ENCODE measurements around the gene ROGDI. TPM values are rescaled to one million over a fixed set of nuclear protein-coding genes. Genes with fewer than 3 reads are reported as not detected.

ROGDI gene
- total and polyA plus RNA-seq, 4 donors, result 14.0 to 28.1 (median 17.4) TPM

DNA sequence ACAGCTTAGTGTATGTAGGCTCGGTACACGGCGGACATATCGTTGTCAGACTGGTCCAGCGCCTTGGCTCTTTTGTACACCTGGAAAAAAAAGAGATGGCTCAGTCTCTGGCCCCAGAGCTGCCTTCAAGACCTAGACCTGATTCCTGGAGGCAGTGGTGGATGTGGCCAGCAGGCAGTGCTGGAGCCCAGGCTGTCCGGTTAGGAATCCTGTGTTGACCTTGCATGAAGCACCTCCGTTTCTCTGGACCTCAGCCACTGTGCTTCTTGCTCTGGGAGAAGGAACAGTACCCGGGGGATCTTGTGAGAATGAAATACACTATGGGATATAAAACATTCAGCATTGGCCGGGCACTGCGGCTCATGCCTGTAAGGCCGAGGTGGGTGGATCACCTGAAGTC lies 2.8 kb upstream of the ROGDI start (continued):
- no peak for TF ChIP-seq ZBTB33 (IDR thresholded peaks at IDR 0.05)
- TF ChIP-seq HNF4A (conservative IDR thresholded peaks at IDR 0.05), result no peak

GRCh38 chr16:4803898-4804762 lies 1.7 kb upstream of the ROGDI start:
- no peak overlapping the region for H3K27ac ChIP-seq (ENCODE audit: low read depth in 1 of 2, low read length in 2 of 2)
- no peak overlapping the region for H3K4me3 ChIP-seq (ENCODE audit: low read depth in 1 of 3, low read length in 3 of 3)
- 86% methylated on average over 26 of the region's 26 CpGs for WGBS
- TF ChIP-seq TAF1 (conservative IDR thresholded peaks at IDR 0.05) (no peak), RAD21 (IDR thresholded peaks at IDR 0.05) (no peak), ZBTB33 (IDR thresholded peaks at IDR 0.05) (no peak), EGR1 (IDR thresholded peaks at IDR 0.05; ENCODE audit: low read depth in 2 of 2) (no peak), RXRA (IDR thresholded peaks at IDR 0.05) (no peak), SP1 (IDR thresholded peaks at IDR 0.05) (no peak), CTCF (IDR thresholded peaks at IDR 0.05; ENCODE audit: low read depth, low read length, missing input control) (no peak), NR2F2 (IDR thresholded peaks at IDR 0.05) (no peak), MAX (IDR thresholded peaks at IDR 0.05) (no peak), FOXA1 (IDR thresholded peaks at IDR 0.05) (no peak), HNF4G (IDR thresholded peaks at IDR 0.05) (no peak), FOXA2 (IDR thresholded peaks at IDR 0.05) (no peak), HNF4A (conservative IDR thresholded peaks at IDR 0.05) (no peak), JUND (IDR thresholded peaks at IDR 0.05) (no peak), ATF3 (IDR thresholded peaks at IDR 0.05) (no peak), YY1 (IDR thresholded peaks at IDR 0.05) (no peak), GABPA (IDR thresholded peaks at IDR 0.05 in 1 of 2, conservative IDR thresholded peaks at IDR 0.05 in 1 of 2) (no peak)
- TF ChIP-seq, protein P1, sequence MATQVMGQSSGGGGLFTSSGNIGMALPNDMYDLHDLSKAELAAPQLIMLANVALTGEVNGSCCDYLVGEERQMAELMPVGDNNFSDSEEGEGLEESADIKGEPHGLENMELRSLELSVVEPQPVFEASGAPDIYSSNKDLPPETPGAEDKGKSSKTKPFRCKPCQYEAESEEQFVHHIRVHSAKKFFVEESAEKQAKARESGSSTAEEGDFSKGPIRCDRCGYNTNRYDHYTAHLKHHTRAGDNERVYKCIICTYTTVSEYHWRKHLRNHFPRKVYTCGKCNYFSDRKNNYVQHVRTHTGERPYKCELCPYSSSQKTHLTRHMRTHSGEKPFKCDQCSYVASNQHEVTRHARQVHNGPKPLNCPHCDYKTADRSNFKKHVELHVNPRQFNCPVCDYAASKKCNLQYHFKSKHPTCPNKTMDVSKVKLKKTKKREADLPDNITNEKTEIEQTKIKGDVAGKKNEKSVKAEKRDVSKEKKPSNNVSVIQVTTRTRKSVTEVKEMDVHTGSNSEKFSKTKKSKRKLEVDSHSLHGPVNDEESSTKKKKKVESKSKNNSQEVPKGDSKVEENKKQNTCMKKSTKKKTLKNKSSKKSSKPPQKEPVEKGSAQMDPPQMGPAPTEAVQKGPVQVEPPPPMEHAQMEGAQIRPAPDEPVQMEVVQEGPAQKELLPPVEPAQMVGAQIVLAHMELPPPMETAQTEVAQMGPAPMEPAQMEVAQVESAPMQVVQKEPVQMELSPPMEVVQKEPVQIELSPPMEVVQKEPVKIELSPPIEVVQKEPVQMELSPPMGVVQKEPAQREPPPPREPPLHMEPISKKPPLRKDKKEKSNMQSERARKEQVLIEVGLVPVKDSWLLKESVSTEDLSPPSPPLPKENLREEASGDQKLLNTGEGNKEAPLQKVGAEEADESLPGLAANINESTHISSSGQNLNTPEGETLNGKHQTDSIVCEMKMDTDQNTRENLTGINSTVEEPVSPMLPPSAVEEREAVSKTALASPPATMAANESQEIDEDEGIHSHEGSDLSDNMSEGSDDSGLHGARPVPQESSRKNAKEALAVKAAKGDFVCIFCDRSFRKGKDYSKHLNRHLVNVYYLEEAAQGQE (IDR thresholded peaks at IDR 0.05), result no peak
- peaks cover 0 to 37% (median 11%) of the 10 kb centered on the region in 4 donors for H3K4me1 ChIP-seq (ENCODE audit: control insufficient read depth in 4 of 4, insufficient read depth in 4 of 4, low read length in 3 of 4)
- H3K27me3 ChIP-seq (ENCODE audit: control insufficient read depth in 4 of 4, insufficient read depth in 4 of 4, low read length in 3 of 4), result no peaks in the 10 kb centered on the region
- DNase-seq (ENCODE audit: low spot score), result no peak
- no peak overlapping the region for H3K9ac ChIP-seq (ENCODE audit: low read depth in 1 of 2, low read length in 2 of 2)
- no peaks in the 10 kb centered on the region for H3K9me3 ChIP-seq (ENCODE audit: control insufficient read depth in 4 of 4, low read length in 3 of 4)
- peaks cover 6 to 17% (median 11%) of the 10 kb centered on the region in 4 donors for H3K36me3 ChIP-seq (ENCODE audit: control insufficient read depth in 4 of 4, insufficient read depth in 3 of 4, low read depth in 1 of 4, low read length in 3 of 4)

Data from liver (tissue), 9 donors.